Left renal pelvis (tissue), 4 donors: Measurements from ENCODE around the gene TMEM225B. TPM values are rescaled to one million over a fixed set of nuclear protein-coding genes. Genes with fewer than 3 reads are reported as not detected.
"Not testable (repeated sequence)": the region's sequence is repeated elsewhere in the genome, so short reads cannot be mapped to it uniquely, and the experiment has no call there.

Source experiments
- DNase-seq, 4 donors: peaks; one replicate each; pipeline ENCODE4 v3.0.0-alpha.2; 2013; ENCODE audit warnings: low read depth in 4 of 4, low spot score in 3 of 4
- polyA plus RNA-seq, 4 donors: library from polyadenylated mRNA; unstranded; fragments of 120-200 nt; gene quantifications; one replicate each; pipeline ENCODE4 v1.2.1, GENCODE V29; 2013; ENCODE audit not compliant: insufficient read length in 4 of 4

Gene TMEM225B, protein sequence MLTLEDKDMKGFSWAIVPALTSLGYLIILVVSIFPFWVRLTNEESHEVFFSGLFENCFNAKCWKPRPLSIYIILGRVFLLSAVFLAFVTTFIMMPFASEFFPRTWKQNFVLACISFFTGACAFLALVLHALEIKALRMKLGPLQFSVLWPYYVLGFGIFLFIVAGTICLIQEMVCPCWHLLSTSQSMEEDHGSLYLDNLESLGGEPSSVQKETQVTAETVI
- 1 to 10 TPM; 2.0 to 3.0 (median 2.5) TPM for polyA plus RNA-seq

DNA sequence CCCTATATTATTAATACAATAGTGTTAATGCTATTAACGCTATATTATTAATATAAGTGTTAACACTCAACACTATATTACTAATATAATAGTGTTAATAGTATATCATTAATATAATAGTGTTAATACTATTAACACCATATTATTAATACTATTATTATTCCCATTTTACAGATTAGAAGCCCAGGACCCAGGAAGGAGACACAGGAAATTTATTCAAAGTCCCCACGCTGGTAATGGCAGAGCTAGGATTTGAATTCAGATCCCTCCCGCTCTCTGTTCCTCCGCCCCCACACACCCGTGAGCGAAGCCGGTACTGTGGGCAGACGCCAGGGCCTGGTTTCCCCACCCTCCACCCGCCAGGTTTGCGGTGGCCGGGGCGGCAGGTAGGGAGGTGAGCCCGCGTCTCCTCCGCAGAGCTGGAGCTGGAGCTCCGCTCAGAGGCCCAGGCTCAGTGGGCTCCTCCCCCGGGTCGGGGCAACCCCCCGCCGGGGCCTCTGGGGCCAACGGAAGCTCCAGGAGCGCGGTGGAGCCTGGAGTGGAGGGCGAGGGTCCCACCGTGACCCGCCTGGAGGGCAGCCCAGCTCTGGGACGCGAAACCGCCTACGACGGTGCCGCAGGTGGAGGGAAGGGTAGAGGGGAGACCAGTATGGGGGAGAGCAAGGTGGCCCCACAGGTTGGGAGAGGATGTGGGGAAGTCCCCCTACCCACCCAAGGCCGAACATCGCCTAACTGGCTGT is at the start of gene TMEM225B:
TSS of gene TMEM225B (plus strand) at position 506 of the 740 bp plus-strand sequence. CDS start 6,122 bp downstream, outside the sequence.
- DNase-seq, result no peak

DNA sequence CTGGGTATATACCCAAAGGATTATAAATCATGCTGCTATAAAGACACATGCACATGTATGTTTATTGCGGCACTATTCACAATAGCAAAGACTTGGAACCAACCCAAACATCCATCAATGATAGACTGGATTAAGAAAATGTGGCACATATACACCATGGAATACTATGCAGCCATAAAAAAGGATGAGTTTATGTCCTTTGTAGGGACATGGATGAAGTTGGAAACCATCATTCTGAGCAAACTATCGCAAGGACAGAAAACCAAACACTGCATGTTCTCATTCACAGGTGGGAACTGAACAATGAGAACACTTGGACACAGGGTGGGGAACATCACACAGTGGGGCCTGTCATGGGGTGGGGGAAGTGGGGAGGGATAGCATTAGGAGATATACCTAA is 48.5 kb upstream of the TMEM225B start:
- not testable (repeated sequence) for DNase-seq

DNA sequence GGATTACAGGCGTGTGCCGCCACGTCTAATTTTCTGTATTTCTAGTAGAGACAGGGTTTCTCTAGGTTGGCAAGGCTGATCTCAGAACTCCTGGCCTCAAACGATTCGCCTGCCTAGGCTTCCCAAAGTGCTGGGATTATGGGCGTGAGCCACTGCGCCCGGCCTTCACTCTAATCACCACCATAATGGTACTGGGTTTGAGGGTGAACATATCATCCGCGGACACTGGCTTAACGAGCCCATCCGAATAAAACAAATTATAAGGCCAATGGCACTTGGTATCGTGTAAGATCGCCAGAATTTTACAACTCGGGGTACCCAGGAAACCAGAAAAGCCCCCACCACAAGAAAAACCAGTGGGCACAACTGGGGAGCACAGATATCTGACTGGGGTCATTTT is 46.7 kb upstream of the TMEM225B start:
- no peak for DNase-seq

DNA sequence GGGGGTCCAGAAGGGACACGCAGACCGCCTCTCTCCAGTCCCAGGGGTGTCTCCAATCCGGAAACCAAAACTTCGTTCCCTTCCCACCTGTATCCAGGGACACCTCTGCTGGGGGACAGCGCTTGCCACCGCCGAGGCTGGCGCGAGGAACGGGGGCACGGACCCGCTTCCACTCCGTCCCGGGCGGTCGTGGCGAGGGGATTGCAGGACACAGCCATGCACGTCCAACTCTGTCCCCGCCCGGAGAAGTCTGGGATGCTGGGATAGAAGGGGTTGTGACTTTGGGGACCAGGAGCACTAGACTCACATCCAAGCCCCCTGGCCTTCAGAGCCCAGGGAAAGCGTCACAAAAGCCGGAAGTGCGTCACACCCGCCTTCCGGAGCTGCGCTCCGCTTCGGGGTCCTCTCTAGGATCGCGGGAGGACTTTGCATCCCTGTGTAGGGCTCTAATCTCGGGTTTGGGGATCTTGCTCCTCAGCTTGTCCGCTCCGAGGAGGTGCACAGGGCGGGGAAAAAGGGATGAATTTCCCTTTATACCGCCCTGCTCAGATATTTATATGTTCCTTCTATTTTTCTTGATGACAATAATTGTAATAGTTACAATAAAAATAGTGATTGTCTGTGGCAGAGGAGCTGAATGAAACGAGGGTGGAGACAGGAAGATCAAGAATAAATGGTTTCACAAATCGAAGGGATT is 46.2 kb upstream of the TMEM225B start, which contains the start of gene FAM200A:
TSS of gene FAM200A (minus strand) at position 348 of the 697 bp plus-strand sequence. CDS start 3,707 bp downstream, outside the sequence.
- DNase-seq, result peak; percentile 87 to 92 (median 88)

DNA sequence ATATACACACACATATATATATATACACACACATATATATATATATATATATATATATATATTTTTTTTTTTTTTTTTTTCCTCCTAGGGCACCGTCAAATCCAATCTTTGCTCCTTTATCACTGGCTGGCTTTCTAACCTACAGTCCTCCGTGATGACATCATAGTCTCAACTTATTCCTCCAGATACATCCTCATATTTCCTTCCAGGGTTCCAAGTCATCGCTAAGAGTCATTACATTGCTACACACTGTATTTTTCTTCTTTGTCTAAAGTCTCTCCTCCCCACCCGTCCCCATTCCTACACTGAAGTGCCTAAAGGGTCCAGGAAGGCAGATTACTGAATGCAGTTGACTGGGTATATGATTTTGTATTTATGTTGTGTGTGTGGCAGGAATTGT is 45.0 kb upstream of the TMEM225B start:
- DNase-seq, result no peak

DNA sequence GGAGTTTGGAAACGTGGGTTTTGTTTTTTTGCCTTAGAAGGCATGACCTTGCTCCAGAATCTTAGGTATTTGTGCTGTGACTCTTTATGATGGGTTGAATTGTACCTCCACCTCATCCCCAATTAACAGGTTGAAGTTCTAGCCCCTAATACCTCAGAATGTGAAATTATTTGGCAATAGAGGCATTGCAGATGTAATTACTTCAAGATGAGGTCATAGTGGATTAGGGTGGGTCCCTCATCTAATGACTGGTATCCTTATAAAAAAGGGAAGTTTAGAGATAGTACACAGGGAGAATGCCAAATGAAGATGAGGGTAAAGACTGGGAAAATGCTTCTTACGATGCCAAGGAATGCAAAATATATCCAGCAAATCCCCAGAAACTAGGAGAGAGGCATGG is 43.1 kb upstream of the TMEM225B start:
- no peak for DNase-seq

DNA sequence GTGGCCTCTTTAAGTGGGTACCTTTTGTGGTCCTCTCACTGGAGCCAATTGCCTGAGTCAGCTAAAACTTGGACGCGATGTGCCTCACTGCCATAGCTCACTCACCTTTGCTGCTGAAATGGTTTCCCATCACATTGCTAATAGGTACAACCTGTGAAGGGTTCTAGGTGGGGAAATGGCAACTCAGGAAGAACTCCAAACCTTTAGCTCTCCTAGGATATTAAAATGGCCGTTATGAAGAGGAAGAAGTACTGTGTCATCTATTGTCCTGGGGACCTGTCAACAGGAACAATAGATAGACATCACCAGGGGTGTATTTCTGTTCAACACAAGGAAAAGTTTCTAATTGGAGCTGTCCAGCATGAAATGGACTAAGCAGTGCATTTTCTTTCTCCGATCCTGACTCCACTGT is 40.9 kb upstream of the TMEM225B start:
- no peak for DNase-seq

DNA sequence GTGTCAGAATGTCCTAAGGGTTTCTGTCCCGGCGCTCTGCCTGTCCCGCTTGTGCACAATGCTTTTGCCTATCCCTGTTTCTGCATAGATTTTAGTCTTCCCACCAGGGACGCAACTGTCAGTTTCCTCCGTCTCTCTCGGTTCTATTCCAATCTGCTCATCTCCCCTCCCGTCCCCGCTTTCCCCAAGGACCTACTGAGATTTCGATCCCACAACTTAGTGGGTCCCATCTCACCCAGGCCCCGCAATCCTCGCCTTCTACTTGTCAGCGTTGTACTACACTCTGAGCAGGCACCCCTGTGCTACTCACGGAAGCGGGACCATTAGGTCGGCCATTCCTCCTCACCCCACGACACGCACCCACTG is 40.1 kb upstream of the TMEM225B start:
- no peak for DNase-seq

DNA sequence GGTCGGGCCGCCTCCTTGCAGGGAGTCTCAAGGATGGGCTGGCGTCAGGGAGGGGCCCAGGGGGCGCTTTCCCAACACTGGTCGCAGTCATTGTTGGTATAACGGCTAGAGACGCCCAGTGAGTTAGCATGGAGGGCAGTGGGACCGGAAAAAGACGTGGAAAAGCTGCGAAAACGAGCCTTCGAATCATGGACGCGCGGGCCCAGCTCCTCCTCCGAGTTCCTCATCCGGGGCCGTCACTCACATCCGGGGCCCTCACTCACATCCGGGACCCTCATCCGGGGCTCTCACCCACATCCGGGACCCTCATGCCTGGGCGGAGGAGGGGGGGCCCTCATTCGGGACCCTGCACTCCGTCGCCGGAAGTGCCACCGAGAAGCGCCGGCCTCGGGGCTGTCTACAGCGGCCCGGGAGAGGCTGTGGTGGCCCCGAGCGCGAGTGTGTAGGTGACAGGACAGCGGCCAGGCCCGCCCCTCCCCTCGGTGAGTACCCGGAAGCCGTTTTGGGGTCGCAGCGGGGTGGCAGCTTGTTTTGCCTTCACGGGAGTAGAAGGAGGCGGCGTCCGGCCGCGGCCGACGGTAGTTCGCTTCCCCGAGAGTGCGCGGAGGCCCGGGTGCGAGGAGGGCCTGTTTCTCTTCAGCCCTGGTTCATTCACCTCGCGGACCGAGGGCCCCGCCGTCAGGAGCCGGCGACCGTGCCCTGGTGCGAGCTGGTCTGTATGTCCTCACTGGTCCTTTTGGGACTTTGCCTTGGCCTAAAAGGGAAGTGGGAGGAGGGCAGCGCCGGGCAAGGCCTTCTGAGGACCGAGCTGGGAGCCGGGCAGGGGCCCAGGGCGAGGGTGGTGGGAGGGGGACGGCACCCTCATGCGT is 39.5 kb upstream of the TMEM225B start, which contains the start of gene ZNF655:
TSS of gene ZNF655 (plus strand) at position 337 of the 869 bp plus-strand sequence. CDS start 1,918 bp downstream, outside the sequence.
- DNase-seq, result peak; percentile 75 to 90 (median 86)

DNA sequence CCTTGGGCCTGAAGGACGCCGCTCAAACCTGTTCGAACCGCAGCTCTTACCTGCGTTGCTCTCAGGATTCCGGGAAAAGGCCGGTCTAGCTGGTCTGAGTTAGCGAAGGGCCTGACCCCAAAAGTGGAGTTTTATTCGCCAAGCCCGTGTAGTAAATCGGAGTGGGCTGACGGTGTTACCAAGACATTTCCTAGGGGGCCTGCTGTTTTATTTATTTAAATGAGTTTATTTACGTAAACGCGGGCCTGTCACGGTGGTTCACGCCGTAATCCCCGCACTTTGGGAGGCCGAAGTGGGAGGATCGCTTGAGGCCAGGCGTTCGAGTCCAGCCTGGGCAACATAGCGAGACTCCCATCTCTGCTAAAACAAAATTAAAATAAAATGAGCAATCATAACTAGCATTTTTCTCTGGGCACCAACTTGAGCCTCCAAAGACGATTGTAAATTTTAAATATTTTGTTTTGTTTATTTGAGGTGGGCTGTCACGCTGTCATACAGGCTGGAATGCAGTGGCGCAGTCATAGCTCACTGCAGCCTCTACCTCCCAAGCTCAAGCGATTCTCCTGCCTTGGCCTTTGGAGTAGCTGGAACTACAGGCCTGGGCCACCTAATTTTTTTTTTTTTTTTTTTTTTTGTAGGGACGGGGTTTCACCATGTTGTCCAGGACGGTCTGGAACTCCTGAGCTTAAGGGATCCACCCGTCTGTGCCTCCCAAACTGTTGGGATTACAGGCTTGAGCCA is 38.7 kb upstream of the TMEM225B start:
- no peak for DNase-seq

DNA sequence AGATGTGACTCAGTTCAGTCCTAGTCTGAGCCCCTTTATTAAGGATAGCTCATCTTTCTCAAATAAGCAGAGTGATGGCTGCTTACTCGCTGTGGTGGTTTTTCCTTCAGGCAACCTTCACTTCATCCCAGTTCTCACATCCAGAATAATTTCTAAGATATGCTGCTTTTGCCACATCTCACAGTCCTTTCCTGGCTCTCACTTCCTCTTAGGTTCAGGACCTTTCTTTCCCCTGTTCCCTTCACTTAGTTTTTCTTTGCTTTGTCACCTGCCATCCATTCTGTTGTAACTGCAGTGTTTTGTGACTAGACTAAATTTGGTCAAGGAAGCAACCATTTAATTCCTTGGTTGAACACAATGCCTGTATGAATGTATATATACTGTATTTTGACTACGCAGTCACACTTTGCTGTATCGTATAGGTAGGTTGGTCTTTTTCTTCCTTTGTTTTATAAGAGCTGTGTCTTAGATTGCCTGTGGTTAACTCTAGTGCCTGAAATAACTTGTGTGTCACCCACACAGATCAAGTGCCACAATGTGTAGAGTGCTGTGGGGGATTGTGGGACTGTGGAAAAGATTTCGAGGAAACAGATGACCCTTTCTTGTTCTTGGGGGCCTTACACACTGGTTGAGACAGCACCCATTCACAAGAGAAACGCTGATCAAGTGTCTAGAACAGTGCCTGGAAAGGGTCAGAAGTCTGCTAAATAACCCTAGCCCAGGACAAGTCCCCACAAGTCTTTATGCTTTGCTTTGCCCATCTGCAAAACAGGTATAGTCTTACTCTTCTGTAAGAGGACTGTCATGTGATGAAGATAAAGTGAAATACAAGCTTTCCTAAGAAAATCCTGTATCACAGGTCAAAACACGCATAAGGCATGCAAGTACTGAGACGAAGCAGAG is 37.0 kb upstream of the TMEM225B start:
- no peak for DNase-seq

DNA sequence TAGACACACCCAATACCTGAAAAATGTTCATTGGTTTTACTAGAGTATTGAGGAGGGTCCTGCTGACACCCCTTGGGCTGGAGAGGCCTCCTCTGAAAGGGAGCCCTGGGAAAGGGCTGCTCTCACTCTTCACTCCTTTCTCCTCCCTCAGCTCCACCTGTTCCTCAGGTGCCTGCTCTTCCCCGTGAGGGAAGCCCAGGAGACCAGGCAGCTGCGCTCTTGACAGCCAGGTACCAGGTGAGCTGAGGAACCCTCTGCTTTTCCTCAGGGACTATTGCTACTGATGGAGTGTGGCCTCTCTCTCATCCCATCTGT is 36.4 kb upstream of the TMEM225B start:
- no peak for DNase-seq

DNA sequence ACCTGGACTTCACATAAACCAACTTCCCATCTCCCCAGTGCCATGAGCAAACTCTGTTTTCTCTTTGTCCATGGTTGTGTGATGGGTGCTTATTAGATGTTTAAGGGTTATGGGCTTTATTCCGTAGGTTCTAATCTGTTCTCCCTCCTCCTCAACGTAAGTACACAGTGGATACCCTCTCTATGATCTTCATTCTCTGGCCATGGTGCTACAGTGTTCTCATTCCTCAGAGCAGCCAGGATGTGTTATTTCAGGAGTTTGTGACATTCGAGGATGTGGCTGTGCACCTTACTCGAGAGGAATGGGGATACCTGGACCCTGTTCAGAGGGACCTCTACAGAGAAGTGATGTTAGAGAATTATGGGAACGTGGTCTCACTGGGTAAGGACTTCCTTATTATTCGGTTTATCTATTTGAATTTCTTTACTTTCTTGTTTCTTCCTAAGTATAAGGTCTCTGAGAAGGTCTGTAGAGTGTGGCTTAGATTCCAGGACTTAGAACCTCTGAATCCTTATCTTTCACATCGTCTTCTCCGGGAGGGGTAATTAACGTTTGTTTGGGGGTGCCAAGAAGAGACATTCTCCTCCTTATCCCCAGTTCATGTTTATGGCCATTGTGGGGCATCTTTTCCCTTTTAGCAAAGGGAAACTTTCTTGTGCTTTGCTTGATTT is 35.8 kb upstream of the TMEM225B start:
- DNase-seq, result no peak

DNA sequence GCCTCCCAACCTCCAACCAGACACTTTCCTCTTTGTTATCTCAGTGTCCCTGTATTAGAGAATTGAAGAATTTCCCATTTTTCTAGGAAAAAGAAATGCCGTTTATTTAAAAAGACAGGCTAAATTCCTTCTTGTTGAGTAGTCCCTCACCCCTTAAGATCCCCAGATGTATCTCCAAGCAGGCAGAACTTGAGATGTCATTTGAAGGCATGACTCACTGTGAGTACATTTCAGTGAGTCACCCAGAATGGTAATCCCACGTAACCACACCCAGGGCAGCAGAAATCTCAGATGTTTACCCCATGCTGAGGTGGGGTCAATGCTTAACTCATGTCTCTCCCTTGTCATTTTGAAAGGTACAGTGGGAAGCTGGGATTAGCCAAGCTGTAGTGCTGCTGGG is 35.2 kb upstream of the TMEM225B start:
- no peak for DNase-seq

DNA sequence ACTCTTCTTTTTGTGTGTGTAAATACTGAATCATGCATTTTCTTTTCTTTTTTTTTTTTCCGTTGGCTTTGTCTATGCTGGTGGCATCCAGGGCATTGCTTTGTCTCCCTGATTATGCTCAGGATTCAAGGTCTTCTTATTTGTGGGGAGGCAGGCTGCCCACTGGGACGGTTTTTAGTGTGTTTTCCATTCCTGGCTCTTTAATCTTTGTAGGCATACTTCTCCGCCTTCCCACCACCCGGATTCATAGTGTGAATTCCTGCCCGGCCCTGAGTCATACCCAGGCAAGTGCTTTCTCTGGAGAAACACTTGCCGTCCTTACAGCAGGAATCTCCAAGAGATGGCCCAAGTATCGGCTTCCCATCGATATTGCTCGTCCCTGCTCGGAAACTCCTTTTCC is 34.4 kb upstream of the TMEM225B start:
- no peak for DNase-seq

DNA sequence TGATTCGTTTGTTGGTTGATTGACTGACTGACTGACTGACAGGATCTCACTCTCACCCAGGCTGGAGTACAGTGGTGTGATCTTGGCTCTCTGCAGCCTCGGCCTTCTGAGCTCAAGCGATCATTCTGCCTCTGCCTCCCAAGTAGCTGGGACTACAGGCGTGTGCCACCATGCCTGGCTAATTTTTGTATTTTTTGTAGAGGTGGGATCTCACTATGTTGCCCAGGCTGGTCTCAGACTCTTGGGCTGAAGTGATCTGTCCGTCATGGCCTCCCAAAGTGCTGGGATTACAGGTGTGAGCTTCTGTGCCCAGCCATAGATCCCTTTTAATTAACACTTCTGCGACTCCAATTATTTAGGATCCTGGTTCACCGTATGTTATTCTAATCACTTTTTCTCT is 29.3 kb upstream of the TMEM225B start:
- not testable (repeated sequence) for DNase-seq

DNA sequence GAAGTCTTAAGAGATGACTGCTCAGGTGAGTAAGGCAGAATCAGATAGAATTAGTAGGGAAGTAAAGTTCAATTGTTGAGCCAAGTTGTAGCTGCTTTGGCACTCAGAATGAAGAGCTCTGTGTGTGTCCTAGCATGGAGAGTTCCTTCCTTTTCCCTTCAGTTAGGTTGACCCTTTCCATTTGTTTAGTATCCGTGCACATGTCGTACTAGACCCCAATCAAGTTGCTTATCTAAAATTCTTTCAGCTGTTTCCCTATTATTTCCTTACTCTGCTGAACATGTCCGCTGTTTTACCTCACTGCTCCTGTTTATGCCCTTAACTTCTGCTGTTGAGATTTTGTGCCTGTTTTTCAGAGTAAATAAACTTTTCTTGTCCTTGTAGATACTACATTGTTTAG is 26.3 kb upstream of the TMEM225B start:
- DNase-seq, result no peak

DNA sequence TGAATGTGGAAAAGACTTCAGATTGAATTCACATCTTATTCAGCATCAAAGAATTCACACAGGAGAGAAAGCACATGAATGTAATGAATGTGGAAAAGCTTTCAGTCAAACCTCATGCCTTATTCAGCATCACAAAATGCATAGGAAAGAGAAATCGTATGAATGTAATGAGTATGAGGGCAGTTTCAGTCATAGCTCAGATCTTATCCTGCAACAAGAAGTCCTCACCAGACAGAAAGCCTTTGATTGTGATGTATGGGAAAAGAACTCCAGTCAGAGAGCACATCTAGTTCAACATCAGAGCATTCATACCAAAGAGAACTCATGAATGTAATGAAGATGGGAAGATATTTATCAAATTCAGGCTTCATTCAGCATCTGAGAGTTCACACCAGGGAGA is 24.8 kb upstream of the TMEM225B start:
- no peak for DNase-seq
